GM18870 (cell line): ENCODE results near the gene BAZ1A.
"Not testable (repeated sequence)": the region's sequence is repeated elsewhere in the genome, so short reads cannot be mapped to it uniquely, and the experiment has no call there.

ENCODE experiments used
- ATAC-seq: cut with Tn5 transposase; IDR thresholded peaks from one replicate; pipeline ENCODE4 v1.9.1; 2021; ENCODE audit warnings: moderate library complexity; ENCODE audit not compliant: unreplicated experiment

BAZ1A gene

GRCh38 chr14:34858765-34859164 is 16.4 kb downstream of the BAZ1A start:
- ATAC-seq: no peak

GRCh38 chr14:34857689-34858449 is 17.3 kb downstream of the BAZ1A start:
- no peak for ATAC-seq

- no peak for ATAC-seq
Observed at GRCh38 chr14:34853041-34853440, 22.1 kb downstream of the BAZ1A start.

GRCh38 chr14:34851395-34851794 is 23.8 kb downstream of the BAZ1A start:
- no peak for ATAC-seq

GRCh38 chr14:34845869-34846268 is 29.3 kb downstream of the BAZ1A start:
- ATAC-seq: no peak

- ATAC-seq: peak; percentile 53
Observed at GRCh38 chr14:34843011-34843554, 32.1 kb downstream of the BAZ1A start.

- no peak for ATAC-seq
Observed at GRCh38 chr14:34837801-34838322, 37.3 kb downstream of the BAZ1A start.

- ATAC-seq: no peak
Observed at GRCh38 chr14:34835312-34835711, 39.8 kb downstream of the BAZ1A start.

GRCh38 chr14:34833549-34834523 is 41.3 kb downstream of the BAZ1A start:
- ATAC-seq: no peak

- ATAC-seq: no peak
Observed at GRCh38 chr14:34826661-34827060, 48.5 kb downstream of the BAZ1A start.

GRCh38 chr14:34824826-34825225 is 50.3 kb downstream of the BAZ1A start:
- ATAC-seq: no peak

- no peak for ATAC-seq
Observed at GRCh38 chr14:34824256-34824655, 50.9 kb downstream of the BAZ1A start.

- ATAC-seq: no peak
Observed at GRCh38 chr14:34817768-34818167, 57.4 kb downstream of the BAZ1A start.

- no peak for ATAC-seq
Observed at GRCh38 chr14:34810028-34810427, 65.1 kb downstream of the BAZ1A start.

GRCh38 chr14:34806257-34806656 is 68.9 kb downstream of the BAZ1A start:
- no peak for ATAC-seq

- no peak for ATAC-seq
Observed at GRCh38 chr14:34804933-34805332, 70.2 kb downstream of the BAZ1A start.

- not testable (repeated sequence) for ATAC-seq
Observed at GRCh38 chr14:34798861-34799260, 76.3 kb downstream of the BAZ1A start.

- ATAC-seq: no peak
Observed at GRCh38 chr14:34797747-34798583, 77.2 kb downstream of the BAZ1A start.

GRCh38 chr14:34796902-34797301 is 78.3 kb downstream of the BAZ1A start:
- no peak for ATAC-seq

GRCh38 chr14:34794941-34795340 is 80.2 kb downstream of the BAZ1A start:
- ATAC-seq: no peak
